Osteoblast (primary cell): Measurements from ENCODE around the gene ARMC5. TPM values are rescaled to one million over a fixed set of nuclear protein-coding genes. Genes with fewer than 3 reads are reported as not detected.

ENCODE experiments used
- DNase-seq: peaks from one replicate; pipeline ENCODE4 v3.0.0; 2011; ENCODE audit warnings: low spot score, mixed read lengths; ENCODE audit not compliant: insufficient read length; ENCODE audit errors: missing footprints
- H2AFZ ChIP-seq: 2 replicates; pipeline ENCODE4 v1.6.0; 2011; ENCODE audit warnings: mild to moderate bottlenecking, low read length
- H3K27ac ChIP-seq: 2 replicates; pipeline ENCODE4 v1.5.1; 2011; ENCODE audit warnings: mild to moderate bottlenecking, low read depth, low read length, moderate library complexity
- H3K27me3 ChIP-seq: 2 replicates; pipeline ENCODE4 v1.6.0; 2012; ENCODE audit warnings: mild to moderate bottlenecking, control low read depth, inconsistent platforms, low read length, moderate library complexity; ENCODE audit not compliant: insufficient read depth
- H3K36me3 ChIP-seq: 2 replicates; pipeline ENCODE4 v1.5.1; 2011; ENCODE audit warnings: mild to moderate bottlenecking, low read length, control low read depth, moderate library complexity; ENCODE audit not compliant: insufficient read depth
- H3K4me1 ChIP-seq: 2 replicates; pipeline ENCODE4 v1.5.1; 2011; ENCODE audit warnings: mild to moderate bottlenecking, low read length, control low read depth, moderate library complexity; ENCODE audit not compliant: insufficient read depth
- H3K4me2 ChIP-seq: 2 replicates; pipeline ENCODE4 v1.6.0; 2011; ENCODE audit warnings: mild to moderate bottlenecking, low read length; ENCODE audit not compliant: insufficient read depth
- H3K4me3 ChIP-seq: fragments of 200-600 bp; sonication (generic); 3 replicates; pipeline ENCODE4 v1.5.1; 2012; ENCODE audit warnings: mild to moderate bottlenecking, low read length, inconsistent platforms; ENCODE audit not compliant: insufficient read depth
- H3K79me2 ChIP-seq: 2 replicates; pipeline ENCODE4 v1.6.0; 2012; ENCODE audit warnings: mild to moderate bottlenecking, low read length, control low read depth, inconsistent platforms; ENCODE audit not compliant: insufficient read depth
- H3K9me3 ChIP-seq: 2 replicates; pipeline ENCODE4 v1.5.1; 2011; ENCODE audit warnings: low read depth, low read length, control low read depth
- H4K20me1 ChIP-seq: 2 replicates; pipeline ENCODE4 v1.6.0; 2012; ENCODE audit warnings: mild to moderate bottlenecking, low read length, control low read depth; ENCODE audit not compliant: insufficient read depth
- CTCF ChIP-seq: IDR thresholded peaks from 2 replicates; pipeline ENCODE4 v1.5.1; 2011; ENCODE audit warnings: mild to moderate bottlenecking, low read depth, low read length, moderate library complexity; ENCODE audit errors: extremely low read depth
- total RNA-seq: library from RNA; depleted of rRNA; stranded (reverse); fragments of >200 nt; gene quantifications from 2 replicates; pipeline ENCODE4 v1.2.3, GENCODE V29; 2012

The ARMC5 gene
- total RNA-seq, 1 donor = 12.7 TPM

DNA sequence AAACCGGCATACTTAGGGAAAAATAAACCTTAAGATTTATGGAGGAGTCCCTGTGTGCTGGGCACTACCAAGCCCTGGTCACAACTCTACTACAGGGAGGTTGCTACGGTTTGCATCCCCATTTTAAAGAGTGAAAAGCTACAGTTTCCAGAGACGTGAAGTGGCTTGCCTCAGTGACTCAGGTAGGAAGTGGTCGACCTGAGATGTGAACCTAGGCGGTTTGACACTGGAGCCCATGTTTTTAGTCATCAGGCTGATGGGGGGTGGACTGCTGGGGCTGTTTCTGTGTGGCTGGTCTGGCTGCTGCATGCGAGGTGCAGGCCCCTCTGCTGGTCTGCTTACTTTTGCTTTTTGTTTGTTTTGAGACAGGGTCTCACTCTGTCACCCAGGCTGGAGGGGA, 37.7 kb upstream of the ARMC5 start:
- peaks cover 9% of the 10 kb centered on the region for H3K27me3 ChIP-seq
- no peak overlapping the region for H3K4me3 ChIP-seq
- no peak for TF ChIP-seq CTCF
- H2AFZ ChIP-seq = no peak overlapping the region
- H3K9me3 ChIP-seq = no peaks in the 10 kb centered on the region
- DNase-seq = no peak
- H4K20me1 ChIP-seq = no peaks in the 10 kb centered on the region
- no peak overlapping the region for H3K4me2 ChIP-seq
- H3K4me1 ChIP-seq = no peaks in the 10 kb centered on the region
- H3K36me3 ChIP-seq = no peaks in the 10 kb centered on the region
- no peak overlapping the region for H3K27ac ChIP-seq
- H3K79me2 ChIP-seq = no peaks in the 10 kb centered on the region

DNA sequence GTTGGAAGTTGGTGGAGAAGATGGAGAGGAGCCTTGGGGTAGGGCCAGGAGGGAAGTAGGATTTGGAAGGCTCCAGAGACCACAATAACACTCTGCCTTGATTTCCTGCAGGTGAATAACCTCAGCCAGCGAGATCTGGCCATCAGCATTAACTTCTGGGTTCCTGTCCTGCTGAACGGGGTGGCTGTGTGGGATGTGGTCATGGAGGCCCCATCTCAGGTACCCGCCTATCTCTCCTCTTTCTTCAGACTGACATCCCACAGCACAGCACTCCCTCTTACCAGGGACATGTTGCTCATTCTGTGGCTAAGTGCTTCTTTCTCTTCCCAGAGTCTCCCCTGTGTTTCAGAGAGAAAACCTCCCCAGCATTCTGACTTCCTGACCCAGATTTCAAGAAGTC, 36.1 kb upstream of the ARMC5 start:
- no peak overlapping the region for H3K27ac ChIP-seq
- no peak overlapping the region for H3K4me3 ChIP-seq
- H3K36me3 ChIP-seq = no peaks in the 10 kb centered on the region
- H3K4me1 ChIP-seq = no peaks in the 10 kb centered on the region
- no peaks in the 10 kb centered on the region for H3K79me2 ChIP-seq
- H2AFZ ChIP-seq = no peak overlapping the region
- H3K4me2 ChIP-seq = no peak overlapping the region
- no peak for TF ChIP-seq CTCF
- H4K20me1 ChIP-seq = no peaks in the 10 kb centered on the region
- H3K9me3 ChIP-seq = no peaks in the 10 kb centered on the region
- H3K27me3 ChIP-seq = peaks cover 12% of the 10 kb centered on the region
- DNase-seq = no peak

DNA sequence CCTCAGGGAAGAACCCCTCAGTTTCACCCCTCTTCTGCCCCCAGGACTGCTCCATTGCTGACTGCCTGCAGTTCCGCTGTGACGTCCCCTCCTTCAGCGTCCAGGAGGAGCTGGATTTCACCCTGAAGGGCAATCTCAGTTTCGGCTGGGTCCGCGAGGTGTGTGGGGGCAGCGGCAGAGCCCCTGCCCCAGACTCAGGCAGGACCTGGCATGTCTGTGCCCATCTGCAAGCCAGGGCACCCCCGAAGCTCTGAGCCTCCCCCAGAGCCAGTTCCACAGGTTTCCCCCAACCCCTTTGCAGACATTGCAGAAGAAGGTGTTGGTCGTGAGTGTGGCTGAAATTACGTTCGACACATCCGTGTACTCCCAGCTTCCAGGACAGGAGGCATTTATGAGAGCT, 35.5 kb upstream of the ARMC5 start:
- Histone ChIP-seq H3K9me3 (no peaks in the 10 kb centered on the region), H3K79me2 (no peaks in the 10 kb centered on the region), H3K4me2 (no peak overlapping the region), H3K27me3 (peaks cover 13% of the 10 kb centered on the region), H3K4me1 (no peaks in the 10 kb centered on the region), H3K27ac (no peak overlapping the region), H3K36me3 (no peaks in the 10 kb centered on the region), H4K20me1 (no peaks in the 10 kb centered on the region), H2AFZ (no peak overlapping the region), H3K4me3 (no peak overlapping the region)
- TF ChIP-seq CTCF = no peak
- DNase-seq = no peak

- TF ChIP-seq CTCF = no peak
- Histone ChIP-seq H3K27ac (no peak overlapping the region), H3K4me3 (peak overlapping the region; percentile 51), H3K4me1 (no peaks in the 10 kb centered on the region), H3K4me2 (peak overlapping the region; percentile 57), H4K20me1 (no peaks in the 10 kb centered on the region), H3K27me3 (peaks cover 11% of the 10 kb centered on the region), H2AFZ (peak overlapping the region; percentile 74), H3K36me3 (no peaks in the 10 kb centered on the region), H3K79me2 (no peaks in the 10 kb centered on the region), H3K9me3 (no peaks in the 10 kb centered on the region)
- peak; percentile 94 for DNase-seq
Measured at GRCh38 chr16:31427441-31428278, 31.6 kb upstream of the ARMC5 start.
